ENCODE results near the gene MAP3K14. TPM values are rescaled to one million over a fixed set of nuclear protein-coding genes. Genes with fewer than 3 reads are reported as not detected.
A peak's percentile ranks its signal among the peaks of the same experiment; 100 is the strongest.

The MAP3K14 gene
- total RNA-seq, 1 experiment from 2014 or later = 7.8 TPM

- Mint-ChIP-seq H3K4me3 (no peak overlapping the region; a peak in 1 of 5 replicates), H3K27ac (no peak overlapping the region; a peak in 1 of 7 replicates), H3K4me1 (peaks cover 11 to 28% of the 10 kb centered on the region in 2 experiments), H3K36me3 (ENCODE audit: insufficient read depth in 1 of 3, low read depth in 3 of 3) (peaks cover 0 to 1% (median 0%) of the 10 kb centered on the region in 3 experiments; a peak in 2 of 7 replicates), H3K27me3 (ENCODE audit: low read depth) (peaks cover 44% of the 10 kb centered on the region), H3K9me3 (no peaks in the 10 kb centered on the region; a peak in 2 of 5 replicates)
- Histone ChIP-seq H3K79me1 (ENCODE audit: insufficient read depth, low read depth, low read length, poor library complexity, severe bottlenecking) (no peaks in the 10 kb centered on the region), H3K14ac (ENCODE audit: insufficient read depth, low read length) (no peak overlapping the region), H4K20me1 (ENCODE audit: control insufficient read depth, insufficient read depth, insufficient read length) (no peaks in the 10 kb centered on the region), H2BK120ac (ENCODE audit: low read depth, low read length, poor library complexity, severe bottlenecking) (no peak overlapping the region), H3K9me3 (ENCODE audit: control insufficient read depth, low read depth, low read length) (no peaks in the 10 kb centered on the region), H3K23me2 (ENCODE audit: insufficient read length, low read depth, low read length, poor library complexity, severe bottlenecking) (no peaks in the 10 kb centered on the region), H4K5ac (ENCODE audit: insufficient read length, low read depth, low read length) (no peak overlapping the region), H3K23ac (ENCODE audit: insufficient read length, low read depth, low read length) (no peak overlapping the region), H3K4me2 (ENCODE audit: insufficient read depth, insufficient read length, low read length) (no peak overlapping the region), H2BK5ac (ENCODE audit: insufficient read length, low read length) (no peak overlapping the region), H3K9ac (ENCODE audit: extremely low read depth, insufficient read length, low read length) (no peak overlapping the region), H3K79me2 (ENCODE audit: insufficient read depth, low read length) (no peaks in the 10 kb centered on the region), H2AFZ (ENCODE audit: low read length) (no peak overlapping the region), H3K56ac (ENCODE audit: insufficient read length, low read depth, low read length) (no peak overlapping the region), H3K4ac (ENCODE audit: low read depth, low read length) (no peak overlapping the region), H2AK5ac (ENCODE audit: insufficient read length, low read length) (no peak overlapping the region), H4K8ac (replicated peaks; ENCODE audit: insufficient read length, low read depth, low read length) (no peak overlapping the region), H3T11ph (ENCODE audit: low read length) (no peak overlapping the region), H3K27ac (ENCODE audit: insufficient read length, low read depth, low read length) (no peak overlapping the region), H3K4me1 (ENCODE audit: insufficient read depth, low read length) (peaks cover 4% of the 10 kb centered on the region; the same call in 1 of the 2 replicates), H4K91ac (ENCODE audit: insufficient read length, low read depth, low read length) (no peak overlapping the region), H2BK15ac (ENCODE audit: low read depth, low read length) (no peak overlapping the region), H3K18ac (ENCODE audit: insufficient read length, low read depth, low read length) (no peak overlapping the region), H2BK12ac (ENCODE audit: insufficient read length, low read depth, low read length) (no peak overlapping the region), H2BK20ac (ENCODE audit: low read depth, low read length, poor library complexity, severe bottlenecking) (no peak overlapping the region), H3K27me3 (ENCODE audit: insufficient read depth, low read length) (no peaks in the 10 kb centered on the region; the same call in 1 of the 2 replicates)
- DNase-seq = peak; percentile 89
- no CpG with 5 or more reads among the region's 6 CpGs for WGBS (ENCODE audit: extremely low coverage, insufficient read length, low lambda C conversion rate)
- peak; percentile 74 for TF ChIP-seq CTCF (conservative IDR thresholded peaks at IDR 0.05)
Measured at GRCh38 chr17:45234641-45235415, 82.0 kb downstream of the MAP3K14 start.
